HG03196 (cell line): ENCODE results near the gene FGF14.

Experiments used
- ATAC-seq: cut with Tn5 transposase; IDR thresholded peaks from one replicate; pipeline ENCODE4 v1.9.1; 2021; ENCODE audit not compliant: unreplicated experiment

Gene FGF14

DNA sequence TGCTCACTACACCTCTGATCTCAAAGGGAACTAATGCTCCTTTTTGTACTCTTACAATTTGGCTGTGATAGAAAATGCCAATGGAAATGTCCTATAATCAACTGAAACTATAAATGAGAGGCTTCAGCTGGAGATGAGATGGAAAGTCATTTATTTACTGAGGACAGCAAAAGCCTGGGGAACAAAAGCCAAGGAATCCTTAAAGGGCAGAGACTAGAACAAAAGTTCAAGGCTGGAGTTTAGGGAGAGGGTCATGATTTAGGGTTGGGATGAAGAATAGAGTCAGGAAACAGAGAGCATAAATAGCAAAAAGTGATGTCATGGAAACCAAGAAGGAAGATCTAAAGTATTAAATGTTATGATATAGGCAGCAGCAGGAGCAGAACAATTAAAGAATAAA lies 401.1 kb downstream of the FGF14 start:
- ATAC-seq = no peak

DNA sequence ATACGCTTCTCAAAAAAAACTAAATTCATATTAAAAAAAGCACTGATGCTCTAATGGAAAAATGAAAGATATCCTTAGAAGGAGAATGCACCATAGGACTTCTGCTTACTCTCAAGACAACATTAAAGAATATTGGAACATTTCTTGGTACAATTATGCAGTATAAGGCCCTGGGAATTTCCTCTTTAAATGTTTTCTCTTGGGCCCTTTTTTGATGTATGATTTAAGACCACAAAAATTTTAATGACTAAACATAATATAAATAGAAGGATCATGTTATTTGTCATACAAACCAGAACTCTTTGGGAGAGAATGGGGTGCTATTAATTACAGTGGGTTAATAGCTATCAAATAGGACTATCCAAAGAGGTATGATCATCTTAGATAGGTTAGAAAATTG lies 403.7 kb downstream of the FGF14 start:
- ATAC-seq = no peak

DNA sequence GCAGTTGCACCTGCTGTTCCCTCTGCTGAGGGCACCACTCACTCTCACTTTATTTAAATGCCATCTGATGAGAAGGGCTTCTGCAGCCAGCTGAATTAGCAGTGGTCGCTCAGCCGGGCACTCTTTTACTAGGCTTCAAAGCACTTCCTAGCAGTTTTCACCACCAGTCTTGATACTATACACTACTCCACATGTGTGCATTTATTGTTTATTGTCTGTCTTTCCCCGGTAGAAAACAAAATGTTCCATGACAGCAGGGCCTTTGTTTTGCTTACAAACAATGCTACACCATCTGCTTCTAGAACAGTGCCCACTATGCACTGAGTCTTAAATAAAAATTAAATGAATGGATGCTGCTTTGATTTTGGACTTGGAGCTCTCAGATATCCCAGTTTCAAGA lies 404.9 kb downstream of the FGF14 start:
- no peak for ATAC-seq

DNA sequence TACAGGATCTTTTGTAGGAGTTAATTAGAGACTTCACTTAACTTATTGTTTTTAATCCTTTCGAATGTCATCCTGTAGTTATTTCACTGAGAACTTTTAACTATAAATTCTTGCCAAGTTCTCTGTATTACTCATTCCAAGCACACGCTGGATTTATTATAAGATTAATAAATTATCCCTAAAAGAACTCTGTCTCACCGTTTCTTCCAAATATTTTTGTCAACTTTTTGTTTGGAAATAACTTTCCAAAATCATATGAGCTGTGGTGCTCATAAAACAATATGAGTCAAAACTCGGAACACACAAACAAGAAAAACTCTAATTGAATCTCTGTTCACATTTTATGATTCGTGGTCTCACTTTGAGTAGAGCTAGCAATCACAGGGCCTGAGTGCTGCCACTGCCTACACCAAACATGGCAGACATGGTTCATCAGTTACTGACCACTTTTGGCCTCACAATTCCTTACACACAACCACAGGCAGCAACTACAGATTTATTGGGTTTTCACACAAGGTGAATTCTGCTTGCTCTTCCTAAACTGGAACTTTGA lies 412.0 kb downstream of the FGF14 start:
- no peak for ATAC-seq

DNA sequence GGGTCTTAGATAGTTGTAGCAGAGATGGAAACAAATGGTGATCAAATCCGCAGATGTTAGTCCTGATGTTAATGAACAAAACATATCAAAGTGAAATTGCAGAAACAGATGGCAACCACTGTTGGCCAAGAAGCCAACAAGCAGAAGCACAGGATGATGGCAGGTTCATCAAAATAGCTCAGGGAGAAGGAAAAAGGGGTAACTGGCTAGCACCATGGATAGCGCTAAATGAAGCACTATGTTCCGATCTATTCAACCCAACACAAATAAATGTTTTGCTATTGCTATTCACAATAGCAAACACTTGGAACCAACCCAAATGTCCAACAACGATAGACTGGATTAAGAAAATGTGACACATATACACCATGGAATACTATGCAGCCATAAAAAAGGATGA lies 413.7 kb downstream of the FGF14 start:
- no peak for ATAC-seq

DNA sequence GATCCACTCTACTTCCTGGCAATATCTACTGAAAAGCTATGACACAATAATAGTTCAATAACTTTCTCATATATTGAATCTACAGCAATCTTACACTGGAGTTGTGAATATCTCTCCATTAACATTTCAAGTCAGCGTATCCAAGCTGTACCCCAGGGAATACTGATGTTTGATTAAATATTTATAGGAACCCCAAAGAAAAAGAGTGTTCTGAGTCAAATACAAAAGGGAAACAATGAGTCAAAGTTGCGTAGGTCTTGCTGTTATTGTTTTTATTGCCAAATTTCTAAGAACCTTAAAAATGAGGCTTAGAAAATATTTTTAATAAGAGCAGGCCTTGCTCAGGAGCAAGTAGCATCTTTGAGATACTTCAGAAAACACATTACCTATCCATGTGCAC lies 415.5 kb downstream of the FGF14 start:
- ATAC-seq = no peak

DNA sequence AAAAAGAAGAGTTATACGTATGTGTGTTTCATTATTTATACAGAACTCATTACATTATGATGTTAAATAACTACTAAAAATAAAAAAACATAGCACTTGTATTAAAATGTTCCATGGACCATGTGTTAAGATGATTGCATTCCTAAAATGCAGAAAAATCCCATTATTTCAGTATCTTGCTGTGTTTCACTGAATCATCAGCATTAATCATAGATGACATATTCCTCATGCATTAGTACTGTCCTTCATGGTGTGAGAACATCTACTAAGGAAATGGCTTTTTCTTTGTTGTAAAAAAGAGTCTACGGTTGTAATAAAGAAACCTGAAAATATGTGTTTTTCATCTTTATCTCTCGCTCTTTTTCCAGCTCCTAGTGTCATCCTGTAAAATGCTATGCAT lies 416.5 kb downstream of the FGF14 start:
- no peak for ATAC-seq

DNA sequence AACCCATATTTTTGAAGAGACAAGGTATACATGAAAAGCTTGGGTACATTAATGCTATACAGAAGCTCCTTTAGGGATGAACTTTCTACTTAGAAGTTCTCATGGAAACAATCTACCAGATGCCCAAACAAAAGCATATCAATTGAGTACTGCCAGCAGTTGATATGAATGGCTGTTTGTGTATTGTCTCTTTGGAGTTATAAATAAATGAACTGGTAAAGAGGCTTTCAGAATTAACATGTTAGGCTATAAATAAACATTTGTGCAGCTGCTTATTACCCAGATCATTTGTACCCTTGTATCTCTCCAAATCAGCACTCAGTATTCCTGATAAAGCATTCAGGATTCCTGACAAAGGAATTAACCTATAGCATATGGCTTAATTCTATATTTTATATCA lies 418.9 kb downstream of the FGF14 start:
- no peak for ATAC-seq

DNA sequence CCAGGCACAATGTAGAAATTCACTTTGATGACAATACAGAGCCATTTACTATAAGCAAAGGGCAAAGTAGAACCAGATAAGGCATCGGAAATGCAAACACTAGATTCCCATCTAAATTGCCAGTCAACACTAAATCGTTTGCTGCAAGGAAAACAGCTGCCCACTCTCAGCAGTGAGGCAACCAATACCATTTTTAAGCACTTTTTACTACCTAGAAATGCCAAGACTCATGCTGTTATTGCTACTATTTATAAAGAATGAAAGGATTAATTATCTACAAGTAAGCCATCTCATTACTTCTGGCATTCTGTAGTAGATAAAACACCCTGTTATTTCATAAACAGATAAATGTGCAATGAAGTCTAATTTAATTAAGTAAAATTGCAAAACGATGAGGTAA lies 422.0 kb downstream of the FGF14 start:
- ATAC-seq = no peak

DNA sequence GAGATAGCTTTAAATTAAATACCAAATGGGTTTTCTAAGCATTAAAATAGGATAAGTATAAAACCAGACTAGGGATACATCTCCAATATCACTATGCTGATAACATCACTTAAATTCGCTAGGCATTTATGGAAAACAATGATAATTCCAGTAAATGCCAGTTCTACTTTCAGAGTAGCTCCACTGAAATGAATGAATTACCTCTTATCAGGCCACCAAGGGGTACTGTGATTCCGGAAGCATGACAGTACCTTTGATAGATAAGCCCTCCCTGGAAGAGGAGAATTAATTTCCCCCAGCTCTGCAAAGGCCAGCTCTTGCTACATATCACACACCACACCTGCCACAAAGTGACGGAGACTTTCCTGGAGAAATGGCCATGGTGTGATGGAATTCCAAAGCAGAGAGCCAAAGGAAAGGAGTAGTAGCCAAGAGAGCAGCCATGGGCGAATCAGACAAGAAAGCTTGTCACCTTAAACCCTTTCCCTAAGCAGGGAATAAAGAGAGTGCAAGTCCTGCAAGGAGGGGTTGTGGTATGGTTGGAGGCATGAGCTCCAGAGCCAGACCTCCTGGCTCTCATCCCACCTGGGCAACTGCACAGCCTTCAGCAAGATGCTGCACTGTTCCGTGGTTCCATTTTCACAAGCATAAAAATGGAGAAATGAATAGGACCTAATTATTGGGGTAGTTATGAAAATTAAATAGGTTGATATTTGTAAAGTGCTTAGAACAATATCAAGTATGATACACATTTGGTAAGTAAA lies 423.1 kb downstream of the FGF14 start:
- no peak for ATAC-seq

DNA sequence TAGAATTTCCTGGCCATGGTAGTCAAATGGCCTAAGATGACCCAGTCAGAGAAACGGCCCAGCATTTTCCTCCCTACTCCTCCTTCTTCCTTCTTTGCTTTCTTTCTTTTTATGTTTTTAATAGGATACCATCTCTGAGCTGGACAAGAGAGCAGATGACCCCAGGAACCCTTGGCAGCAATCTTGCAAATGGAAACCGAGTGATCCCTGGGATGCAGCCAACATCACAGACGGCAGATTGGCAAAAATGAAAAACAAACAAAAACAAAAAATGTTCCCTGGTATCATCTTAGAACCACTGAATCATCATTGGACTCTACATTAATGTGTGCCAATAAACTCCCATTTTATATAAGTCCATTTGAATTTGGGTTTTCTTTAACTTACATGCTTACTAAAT lies 424.4 kb downstream of the FGF14 start:
- no peak for ATAC-seq

DNA sequence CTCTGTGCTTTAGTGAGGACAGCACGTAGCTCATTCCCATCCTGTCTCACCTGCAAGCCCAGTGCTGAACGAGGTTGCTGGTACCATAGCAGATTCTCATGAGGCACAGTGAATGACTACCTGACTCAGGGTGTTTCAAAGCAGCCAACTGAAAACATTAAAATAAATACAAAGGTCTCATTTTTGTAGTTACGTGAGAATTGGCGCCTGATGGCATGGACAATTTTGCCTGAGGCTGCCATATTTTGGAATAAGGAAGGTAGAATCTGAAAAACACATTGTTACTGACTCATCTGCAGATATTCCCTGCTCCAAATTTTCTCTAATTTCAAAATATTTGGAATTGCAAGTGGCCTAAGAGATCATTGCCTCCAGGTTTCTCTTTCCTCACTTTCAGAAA lies 429.7 kb downstream of the FGF14 start:
- no peak for ATAC-seq

DNA sequence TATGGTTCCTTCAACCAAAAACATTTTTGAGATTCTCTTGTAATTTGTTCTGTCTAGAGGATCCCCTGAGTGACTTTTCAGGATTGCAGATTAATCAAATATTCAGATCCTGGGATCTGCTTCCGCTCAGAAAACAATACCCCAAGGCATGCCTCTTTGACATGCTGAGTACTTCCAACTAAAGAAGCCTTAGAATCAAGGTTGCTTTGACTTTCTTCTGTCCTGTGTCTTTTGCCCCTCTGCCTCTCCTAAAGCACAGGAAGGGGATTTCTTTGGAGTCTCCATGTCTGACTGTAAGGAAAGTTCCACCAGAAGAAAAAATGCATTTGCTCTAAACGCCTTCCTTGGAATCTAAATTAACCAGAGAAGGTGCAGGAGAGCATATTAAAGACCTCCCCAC lies 431.5 kb downstream of the FGF14 start:
- no peak for ATAC-seq

DNA sequence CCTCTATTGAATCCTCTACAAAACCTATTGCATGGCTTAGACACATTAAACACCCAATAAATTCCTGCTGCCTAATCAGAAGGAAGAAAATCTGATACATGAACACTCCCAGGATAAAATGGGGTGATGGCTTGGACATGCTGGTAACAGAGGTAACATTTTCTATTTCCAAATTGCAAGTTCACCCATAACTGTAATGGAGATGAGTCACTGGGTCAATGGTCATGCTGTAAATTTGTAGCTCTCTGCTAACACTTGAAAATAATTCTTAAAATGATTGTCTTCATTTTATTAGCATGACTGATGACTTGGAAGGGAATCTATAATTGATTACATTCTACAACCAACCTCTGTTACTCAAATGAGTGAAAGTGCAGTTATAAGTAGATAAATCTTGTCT lies 434.1 kb downstream of the FGF14 start:
- ATAC-seq = no peak

DNA sequence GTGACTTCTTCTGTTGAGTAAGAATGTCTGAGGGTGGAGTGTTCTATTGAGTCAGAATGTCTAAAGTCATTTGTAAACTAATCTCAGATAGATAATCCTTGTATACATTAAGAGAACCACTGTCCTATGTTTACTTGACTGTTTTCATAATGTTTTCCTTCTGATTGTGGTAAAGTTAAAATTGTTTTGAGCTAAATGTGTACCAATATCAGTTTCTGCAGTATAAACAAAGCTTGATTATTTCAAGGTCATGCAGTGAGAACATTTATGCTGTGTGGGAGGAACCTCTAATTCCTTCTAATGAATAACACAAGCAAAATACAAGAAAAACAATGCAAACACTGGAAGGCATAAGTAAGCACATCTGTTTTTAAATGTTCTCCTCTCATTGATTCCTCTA lies 434.6 kb downstream of the FGF14 start:
- no peak for ATAC-seq

DNA sequence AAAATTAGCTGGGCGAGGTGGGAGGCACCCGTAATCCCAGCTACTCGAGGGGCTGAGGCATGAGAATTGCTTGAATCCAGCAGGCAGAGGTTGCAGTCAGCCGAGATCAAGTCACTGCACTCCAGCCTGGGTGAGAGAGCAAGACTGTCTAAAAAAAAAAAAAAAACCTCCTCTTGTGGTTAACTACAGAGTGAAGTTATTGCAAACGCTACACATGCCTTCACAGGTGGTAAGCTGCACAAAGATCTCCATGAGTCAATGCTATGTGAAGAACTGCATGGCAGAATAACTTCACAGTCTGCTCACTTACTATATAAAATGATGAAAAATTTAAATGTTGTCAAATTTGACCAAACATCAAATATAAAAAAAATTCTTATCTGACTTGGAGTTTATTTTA lies 436.8 kb downstream of the FGF14 start:
- no peak for ATAC-seq

DNA sequence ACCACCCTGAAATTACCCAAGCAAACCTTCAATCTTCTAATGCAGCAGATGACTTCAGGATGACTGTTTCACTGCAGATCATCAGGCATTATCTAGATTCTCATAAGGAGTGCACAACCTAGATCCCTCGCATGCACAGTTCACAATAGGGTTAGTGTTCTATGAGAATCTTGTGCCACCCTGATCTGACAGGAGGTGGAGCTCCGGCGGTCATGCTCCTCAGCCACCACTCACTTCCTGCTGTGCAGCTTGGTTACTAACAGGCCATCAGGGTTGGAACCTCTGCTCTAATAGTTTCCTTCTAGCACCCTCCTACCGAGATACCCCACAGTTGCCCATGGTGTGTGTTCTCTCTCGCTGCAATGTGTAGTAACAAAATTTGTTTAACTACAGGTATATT lies 442.8 kb downstream of the FGF14 start:
- ATAC-seq = no peak

DNA sequence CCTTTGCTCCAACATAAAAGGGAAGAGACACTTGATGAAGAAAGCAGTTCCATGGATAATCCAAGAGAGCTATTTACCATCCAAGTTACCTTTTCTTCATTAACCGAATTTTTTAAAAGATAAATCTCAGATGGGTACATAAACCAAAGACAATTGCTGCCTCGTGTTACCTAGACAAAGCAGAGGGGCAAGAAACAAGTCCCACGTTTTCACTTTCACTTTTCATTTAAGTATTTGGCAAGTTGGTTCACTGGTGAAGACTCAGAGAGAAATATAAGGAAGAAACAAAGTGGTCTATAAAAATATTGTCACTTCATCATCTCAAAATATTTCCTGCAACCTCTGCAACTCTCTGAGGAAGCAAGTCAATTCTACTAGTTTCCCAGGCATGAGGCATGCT lies 446.1 kb downstream of the FGF14 start:
- no peak for ATAC-seq

DNA sequence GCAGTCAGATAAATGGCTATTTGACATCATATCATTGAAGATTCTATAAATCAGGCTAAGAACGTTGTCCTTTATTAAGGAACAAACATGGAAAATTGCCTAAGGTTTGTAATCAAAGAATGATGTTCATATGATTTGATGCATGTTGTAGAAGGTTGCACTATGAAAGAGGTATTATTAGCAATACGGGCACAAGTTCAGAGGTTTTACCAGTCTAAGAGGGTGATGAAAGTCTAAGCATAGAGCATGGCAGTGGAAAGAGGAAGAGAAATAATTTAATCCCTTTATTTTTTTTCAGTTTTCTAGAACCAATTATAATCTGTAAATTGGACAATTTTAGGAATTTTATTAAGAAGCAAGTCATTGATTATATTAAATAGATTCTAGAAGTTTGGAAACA lies 450.7 kb downstream of the FGF14 start:
- ATAC-seq = no peak

DNA sequence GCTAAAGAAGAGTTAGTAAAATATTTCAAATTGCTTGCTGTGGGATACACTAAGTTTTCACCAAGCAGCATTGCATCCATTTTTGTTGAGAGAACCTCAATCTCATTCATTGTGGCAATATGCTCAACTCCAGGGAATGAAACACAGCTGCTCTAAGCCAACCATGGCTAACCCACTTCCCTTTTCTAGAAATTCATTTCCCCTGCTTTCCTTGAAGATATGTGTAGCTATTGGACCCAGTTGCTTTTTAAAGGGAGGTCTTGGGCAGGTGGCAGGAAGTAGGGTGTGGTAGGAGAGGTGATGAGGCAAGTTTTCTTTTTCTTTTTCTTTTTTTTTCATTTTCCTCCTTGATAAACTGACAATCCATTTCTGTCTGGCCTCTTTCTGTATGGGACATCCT lies 452.2 kb downstream of the FGF14 start:
- ATAC-seq = no peak

DNA sequence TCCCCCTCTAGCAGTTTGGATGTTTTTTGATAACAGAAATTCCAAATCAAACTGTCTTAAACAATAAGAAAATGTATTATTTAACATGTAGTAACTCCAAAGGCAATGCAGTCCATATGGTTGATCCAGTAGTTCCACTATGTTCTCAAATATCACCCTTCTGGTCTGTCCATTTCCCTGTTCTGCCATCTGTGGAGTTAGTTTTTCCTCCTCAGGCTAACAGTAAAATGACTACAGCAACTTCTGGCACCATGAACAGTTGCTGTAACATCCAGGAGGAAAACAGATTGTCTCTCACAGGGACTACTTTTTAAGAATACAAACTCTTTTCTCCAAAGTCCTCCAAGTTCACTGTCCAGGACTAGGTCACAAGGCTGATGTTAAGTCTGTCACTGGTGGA lies 455.4 kb downstream of the FGF14 start:
- ATAC-seq = no peak

DNA sequence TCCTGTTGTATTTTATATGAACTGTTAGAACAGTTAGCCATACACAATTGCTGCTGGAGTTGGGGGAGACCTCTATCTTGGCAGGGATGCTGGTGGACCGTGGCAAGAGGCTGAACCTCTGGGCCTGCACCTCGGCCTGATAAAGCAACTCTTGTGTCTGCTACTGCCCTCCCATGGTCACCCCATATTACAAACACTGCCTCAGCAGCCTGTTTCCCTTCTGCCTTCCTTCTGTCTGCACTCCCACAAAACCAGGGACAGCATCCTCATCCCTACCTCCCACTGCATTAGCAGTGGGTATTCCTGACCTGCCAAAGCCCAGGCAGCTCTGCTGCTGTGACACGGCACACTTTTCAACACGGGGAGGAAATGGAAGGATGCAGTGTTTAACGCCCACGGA lies 456.4 kb downstream of the FGF14 start:
- ATAC-seq = no peak

DNA sequence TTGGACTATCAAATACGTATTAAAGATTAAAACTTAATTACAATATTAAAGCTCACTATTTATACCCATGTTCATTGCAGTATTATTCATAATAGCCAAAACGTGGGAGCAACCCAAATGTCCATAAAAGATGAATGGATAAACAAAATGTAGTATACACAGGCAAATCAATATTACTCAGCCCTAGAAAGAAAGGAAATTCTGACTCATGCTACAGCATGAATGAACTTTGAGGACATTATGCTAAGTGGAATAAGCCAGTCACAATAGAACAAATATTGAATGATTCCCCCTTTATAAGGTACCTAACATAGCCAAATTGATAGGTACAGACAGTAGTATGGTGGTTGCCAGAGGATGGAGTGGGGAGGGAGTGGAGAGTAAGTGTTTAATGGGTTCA lies 457.3 kb downstream of the FGF14 start:
- no peak for ATAC-seq
